ENCODE results near the gene NCKAP5.

The NCKAP5 gene

DNA sequence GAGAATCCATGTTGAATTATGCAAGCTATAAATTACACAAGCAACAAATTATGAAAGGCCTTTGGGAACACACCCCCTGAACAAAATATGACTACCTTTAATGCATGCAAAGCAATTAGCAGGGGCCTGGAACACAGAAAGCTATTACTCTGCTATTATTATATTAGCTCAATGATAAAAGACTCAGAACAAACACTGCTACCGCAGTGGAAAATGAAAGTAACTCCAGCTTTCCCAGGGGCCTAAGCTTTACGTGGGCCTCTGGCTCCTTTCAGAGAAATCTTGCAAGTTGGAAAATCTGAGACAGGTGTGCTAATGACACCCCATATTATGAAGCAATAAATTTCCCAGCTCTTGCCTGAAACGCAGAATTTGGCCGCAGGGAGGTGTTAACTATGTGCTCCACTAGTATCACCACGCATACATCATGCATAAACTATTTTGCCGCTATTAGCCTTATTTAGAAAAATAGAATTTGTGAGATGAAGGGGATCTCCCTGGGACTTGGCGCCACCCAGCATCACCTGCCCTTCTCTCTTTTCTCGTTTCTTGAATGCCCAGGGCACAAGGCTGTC lies 576.7 kb downstream of the NCKAP5 start:
- Mint-ChIP-seq H3K27ac (no peak overlapping the region), H3K27me3 (no peaks in the 10 kb centered on the region), H3K4me1 (no peaks in the 10 kb centered on the region), H3K4me3 (no peak overlapping the region), H3K9me3 (peaks cover 0 to 5% of the 10 kb centered on the region in 2 donors)
- no peak for DNase-seq
- ATAC-seq, result no peak

DNA sequence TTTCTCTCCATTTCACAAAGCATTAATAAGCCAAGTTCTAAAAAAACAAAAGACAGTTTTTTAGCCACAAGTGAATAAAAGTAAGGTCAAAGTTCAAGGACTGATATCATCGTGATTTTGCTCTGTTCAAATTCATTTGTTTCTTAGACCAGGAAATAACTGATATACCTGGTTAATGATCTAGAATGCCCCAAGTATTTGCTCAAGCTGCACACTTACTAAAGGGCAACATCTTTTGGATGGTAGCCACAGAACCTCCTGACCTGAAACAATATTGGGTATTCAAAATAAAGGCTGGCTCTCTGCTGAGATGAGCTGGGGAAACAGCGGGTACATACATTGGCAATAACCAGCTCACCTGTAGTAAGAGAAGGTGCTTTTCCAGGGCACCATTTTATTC lies 583.5 kb downstream of the NCKAP5 start:
- Mint-ChIP-seq H3K27ac (no peak overlapping the region), H3K27me3 (no peaks in the 10 kb centered on the region), H3K4me3 (no peak overlapping the region), H3K9me3 (peaks cover under 1 to 1% of the 10 kb centered on the region in 2 donors), H3K4me1 (no peaks in the 10 kb centered on the region)
- ATAC-seq (no peak), DNase-seq (no peak)

DNA sequence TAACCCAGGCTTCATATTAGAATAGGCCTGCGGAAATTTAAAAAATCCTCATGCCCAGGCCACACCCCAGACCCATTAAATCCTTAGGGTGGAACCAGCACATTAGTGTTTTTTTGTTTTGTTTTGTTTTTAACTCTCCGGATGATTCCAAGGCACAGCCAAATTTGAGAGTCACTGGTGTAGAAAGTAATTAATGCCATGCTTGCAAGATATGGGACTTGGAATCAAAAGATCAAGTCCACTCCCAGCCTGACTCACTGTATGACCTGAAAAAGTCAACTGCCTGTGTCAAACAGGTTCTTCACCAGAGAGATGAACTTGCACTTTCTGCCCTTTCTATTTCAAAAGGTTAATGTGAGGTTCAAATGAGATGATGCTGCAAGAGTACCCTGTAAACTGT lies 588.0 kb downstream of the NCKAP5 start:
- no peak overlapping the region for H3K27ac Mint-ChIP-seq
- H3K9me3 Mint-ChIP-seq, result peaks cover 5 to 10% of the 10 kb centered on the region in 2 donors
- H3K4me1 Mint-ChIP-seq, result no peaks in the 10 kb centered on the region
- ATAC-seq (no peak), DNase-seq (no peak)
- H3K27me3 Mint-ChIP-seq, result no peaks in the 10 kb centered on the region
- H3K4me3 Mint-ChIP-seq, result no peak overlapping the region

DNA sequence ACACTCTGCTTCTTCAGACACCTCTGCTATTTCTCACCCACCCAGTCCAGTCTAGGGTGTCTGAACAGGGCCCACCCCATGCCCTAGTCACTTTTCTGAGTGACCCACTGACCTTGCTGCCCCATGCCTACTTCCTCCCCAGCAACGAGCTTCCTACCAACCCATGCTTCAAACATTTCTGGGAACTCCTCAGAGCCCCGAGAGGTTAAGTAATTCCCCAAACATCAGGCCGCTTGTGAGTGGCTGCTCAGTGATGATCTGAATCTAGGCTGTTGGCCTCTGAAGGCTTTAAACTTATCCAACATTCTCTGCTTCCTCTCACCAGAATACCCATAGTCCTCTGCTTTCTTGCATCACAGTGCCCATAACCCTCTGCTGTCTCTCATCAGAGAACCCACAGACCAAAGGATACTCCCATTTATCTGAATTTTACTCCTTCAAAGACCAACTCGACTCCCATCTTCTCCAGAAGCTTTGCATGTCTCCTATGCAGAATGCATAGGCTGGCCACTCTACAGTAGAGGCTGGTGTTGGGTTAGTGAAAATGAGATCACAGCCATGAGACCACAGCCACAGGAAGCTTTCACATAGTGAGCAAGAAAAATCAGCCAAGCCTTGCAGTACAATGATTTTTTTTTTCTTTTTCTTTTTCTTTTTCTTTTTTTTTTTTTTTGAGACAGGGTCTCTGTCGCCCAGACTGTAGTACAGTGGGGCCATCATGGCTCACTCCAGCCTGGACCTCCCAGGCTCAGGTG lies 588.7 kb downstream of the NCKAP5 start:
- ATAC-seq, result no peak
- no peak for DNase-seq
- Mint-ChIP-seq H3K4me3 (no peak overlapping the region), H3K4me1 (no peaks in the 10 kb centered on the region), H3K27ac (peak overlapping the region in 1 of 2 donors; percentile 43), H3K27me3 (no peaks in the 10 kb centered on the region), H3K9me3 (peaks cover 9 to 10% of the 10 kb centered on the region in 2 donors)

DNA sequence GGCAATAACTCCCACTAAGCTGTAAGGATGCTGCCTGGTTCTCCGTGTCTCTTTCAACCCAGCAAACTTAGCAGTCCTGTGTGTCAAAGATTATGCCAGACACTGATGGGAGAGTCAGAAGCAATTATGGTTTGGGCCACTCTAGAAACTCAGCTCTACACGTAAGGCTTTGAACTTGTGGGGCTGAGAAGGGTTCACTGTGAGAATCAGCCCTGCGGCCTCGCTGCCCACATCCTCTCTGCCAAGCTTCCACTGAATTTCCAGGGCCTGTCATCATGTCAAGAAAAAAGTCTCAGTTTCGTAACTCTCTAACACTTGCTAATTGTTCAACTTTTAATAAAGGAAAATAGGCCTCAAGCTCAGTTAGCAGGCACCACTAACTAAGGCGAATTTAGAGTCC lies 589.4 kb downstream of the NCKAP5 start:
- ATAC-seq, result no peak
- Mint-ChIP-seq H3K4me1 (no peaks in the 10 kb centered on the region), H3K9me3 (peaks cover 9 to 10% of the 10 kb centered on the region in 2 donors)

DNA sequence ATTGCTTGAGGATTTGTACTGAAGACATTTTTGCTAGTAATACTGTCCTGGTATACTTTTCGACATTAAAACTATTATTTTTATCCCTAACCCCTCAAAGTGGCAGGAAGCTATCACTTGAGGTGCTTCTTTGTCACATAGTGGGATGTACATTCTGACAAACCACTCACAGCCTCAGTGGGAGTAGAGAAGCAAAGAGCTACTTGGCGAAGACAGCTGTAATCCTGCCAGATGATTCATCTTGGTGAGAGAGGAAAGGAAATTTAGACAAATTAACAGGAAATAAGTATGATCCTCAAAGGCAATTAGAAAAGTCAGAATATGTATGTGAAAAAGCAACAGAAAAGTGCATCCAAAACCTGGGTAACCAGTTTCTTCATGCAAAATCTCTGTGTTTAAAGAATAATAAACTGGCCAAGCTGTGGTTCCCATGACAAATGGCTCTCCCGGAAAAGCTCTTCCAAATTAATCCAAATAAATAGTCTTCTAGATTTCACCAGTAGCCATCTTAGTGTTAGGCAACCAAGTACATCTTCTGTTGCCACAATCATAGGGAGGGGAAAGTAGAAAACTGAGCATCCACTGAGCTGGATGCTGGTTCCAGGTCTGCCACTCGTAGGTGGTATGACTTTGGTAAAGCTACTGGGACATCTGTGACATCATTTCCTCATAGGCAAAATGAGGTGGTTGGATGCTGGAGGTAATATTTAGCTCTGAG lies 590.3 kb downstream of the NCKAP5 start:
- DNase-seq (no peak), ATAC-seq (no peak)
- peaks cover 9 to 10% of the 10 kb centered on the region in 2 donors for H3K9me3 Mint-ChIP-seq
- H3K4me3 Mint-ChIP-seq, result no peak overlapping the region
- no peaks in the 10 kb centered on the region for H3K4me1 Mint-ChIP-seq
- no peak overlapping the region for H3K27ac Mint-ChIP-seq
- no peaks in the 10 kb centered on the region for H3K27me3 Mint-ChIP-seq

More for the DNA sequence above, 589.4 kb downstream of the NCKAP5 start:
- Mint-ChIP-seq H3K27me3 (no peaks in the 10 kb centered on the region), H3K27ac (no peak overlapping the region), H3K4me3 (no peak overlapping the region)
- no peak for DNase-seq

DNA sequence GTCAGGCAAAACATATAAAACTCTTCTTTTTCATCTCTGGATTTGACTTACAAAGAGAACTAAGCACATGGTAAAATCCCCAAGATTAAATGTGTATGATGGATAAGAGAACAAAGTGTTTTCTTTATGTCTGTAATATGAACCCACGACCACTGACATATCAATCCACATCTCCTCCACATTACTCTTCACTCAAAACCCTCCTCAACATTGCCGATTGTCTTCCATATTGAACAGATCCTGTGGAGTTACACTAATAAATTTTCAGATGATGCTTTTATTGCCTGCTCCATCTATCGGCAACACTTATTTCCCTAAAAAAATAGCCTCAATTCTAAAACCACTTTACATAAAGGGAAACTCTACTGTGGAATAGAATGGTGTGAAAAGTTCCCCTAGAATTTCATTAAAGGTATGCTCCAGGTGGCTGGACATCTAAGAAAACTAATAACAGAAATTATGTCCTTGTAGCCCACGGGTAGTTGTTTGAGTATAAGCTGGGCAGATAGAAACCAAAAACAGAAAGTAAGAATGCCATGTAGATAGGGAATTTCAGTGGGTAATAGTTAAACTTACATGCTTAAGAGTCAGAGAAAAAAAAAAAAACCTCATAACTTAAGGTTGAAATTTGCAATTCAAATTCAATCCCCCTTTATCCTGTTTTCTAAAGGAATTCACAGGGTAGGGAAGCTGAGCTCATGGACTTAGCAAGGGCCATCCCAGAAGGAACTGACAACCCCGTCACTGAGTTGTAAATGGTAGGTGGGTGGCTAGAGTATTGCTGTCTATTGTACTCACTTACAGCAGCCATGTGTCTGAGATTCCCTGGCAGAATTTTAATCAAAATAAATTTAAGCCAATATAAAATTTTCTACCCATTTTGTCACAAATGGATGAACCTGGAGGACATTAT lies 592.8 kb downstream of the NCKAP5 start:
- H3K9me3 Mint-ChIP-seq, result peaks cover 13 to 18% of the 10 kb centered on the region in 2 donors
- no peaks in the 10 kb centered on the region for H3K4me1 Mint-ChIP-seq
- H3K27ac Mint-ChIP-seq, result no peak overlapping the region
- ATAC-seq (no peak), DNase-seq (no peak)
- no peaks in the 10 kb centered on the region for H3K27me3 Mint-ChIP-seq
- H3K4me3 Mint-ChIP-seq, result no peak overlapping the region

DNA sequence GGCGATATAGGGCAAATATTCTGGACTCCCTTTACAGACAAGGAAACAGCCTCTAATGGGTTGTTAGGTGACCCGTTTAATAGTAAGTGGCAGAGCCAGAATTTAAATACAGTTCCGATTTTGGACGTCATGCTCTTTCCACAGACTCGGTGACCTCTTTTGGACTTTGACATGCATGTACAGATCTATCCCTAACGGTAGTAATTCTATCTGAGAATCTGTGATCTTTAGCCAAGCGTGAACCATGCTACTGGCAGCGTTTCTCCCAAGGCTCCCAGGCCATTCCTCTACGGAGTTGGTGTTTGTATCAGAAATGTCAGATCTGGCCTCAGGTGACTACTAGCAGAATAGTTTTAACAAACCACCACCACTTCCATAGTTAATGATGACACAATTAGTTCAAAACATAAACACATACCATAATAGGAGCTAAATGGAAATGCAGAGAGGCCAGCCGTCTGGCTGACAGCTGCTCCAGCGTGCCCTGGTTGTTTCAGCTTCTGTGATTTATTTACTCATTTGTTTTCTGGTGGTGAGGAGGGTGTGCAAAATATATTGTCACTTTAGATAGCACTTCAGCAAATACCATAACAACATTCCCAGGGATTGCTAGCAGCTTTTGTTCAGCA lies 593.7 kb downstream of the NCKAP5 start:
- no peak for DNase-seq
- ATAC-seq, result no peak
- Mint-ChIP-seq H3K4me1 (no peaks in the 10 kb centered on the region), H3K27me3 (no peaks in the 10 kb centered on the region), H3K4me3 (no peak overlapping the region), H3K27ac (no peak overlapping the region), H3K9me3 (peaks cover 12 to 15% of the 10 kb centered on the region in 2 donors)

DNA sequence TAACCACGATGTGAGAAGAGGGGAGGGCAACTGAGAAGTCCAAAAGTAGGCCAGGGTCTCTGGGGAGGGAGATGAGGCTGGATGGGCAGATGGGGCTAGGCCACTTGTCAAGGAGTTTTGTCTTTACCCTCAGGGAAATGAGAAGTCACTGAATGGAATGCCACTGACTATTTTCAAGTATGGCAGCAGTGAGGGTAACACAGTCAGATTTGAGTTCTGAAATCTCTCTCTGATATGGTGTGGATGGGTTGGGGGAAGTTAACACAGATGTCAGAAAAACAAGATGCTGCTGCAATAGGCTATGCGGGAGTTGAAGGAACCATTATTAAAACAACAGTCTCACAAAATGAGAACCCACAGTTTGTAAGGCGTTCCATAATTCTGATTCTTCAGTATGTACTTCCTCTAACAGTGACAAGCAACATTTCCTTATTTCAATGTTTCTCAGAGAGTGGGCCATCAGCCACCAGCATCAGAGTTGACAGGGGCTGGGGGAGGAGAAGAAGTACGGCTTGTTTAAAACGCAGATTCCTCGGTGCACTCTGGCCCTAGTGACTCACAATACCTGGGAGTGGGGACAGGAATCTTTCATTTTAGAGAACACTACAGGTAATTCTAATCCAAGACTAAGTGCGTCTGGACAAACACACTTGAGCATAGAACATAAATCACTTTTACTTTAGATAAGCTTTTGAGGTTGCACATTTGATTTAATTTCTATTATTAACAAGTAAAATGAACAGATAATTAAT lies 596.8 kb downstream of the NCKAP5 start:
- Mint-ChIP-seq H3K27ac (no peak overlapping the region), H3K4me1 (no peaks in the 10 kb centered on the region), H3K9me3 (peaks cover 10 to 16% of the 10 kb centered on the region in 2 donors), H3K27me3 (no peaks in the 10 kb centered on the region), H3K4me3 (no peak overlapping the region)
- no peak for DNase-seq
- no peak for ATAC-seq

DNA sequence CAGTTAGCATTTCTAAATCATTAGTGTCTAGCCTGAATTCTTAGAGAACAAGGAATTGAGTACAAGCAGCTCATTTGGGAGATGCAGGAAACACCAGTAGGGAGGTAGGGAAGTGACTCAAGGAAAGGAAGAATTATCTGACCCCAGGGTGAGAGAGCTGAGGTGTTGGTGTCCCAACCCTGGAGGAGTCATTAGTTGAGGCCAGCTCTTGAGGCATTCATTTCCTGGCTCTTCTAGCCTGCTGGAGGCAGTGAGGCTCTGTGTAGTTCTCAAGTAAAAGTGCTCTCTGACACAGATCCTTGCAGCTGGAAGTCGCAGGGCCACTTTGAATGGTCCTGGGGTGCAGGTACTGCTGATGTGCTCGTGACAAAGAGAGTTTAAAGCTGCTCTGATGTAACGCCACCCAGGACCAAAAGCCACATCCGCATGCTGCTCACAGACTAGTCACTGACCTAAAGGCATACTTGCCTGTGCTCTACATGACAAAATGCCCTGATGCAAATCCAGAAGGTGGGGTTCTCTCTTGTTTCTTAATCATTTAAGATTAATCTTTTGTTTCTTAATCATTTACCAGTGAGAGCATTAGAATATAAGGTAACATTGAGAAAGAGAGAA lies 598.8 kb downstream of the NCKAP5 start:
- Mint-ChIP-seq H3K27me3 (no peaks in the 10 kb centered on the region), H3K4me1 (no peaks in the 10 kb centered on the region), H3K4me3 (no peak overlapping the region), H3K9me3 (peaks cover 5 to 16% of the 10 kb centered on the region in 2 donors), H3K27ac (peak overlapping the region in 1 of 2 donors; percentile 35)
- DNase-seq (no peak), ATAC-seq (no peak)

DNA sequence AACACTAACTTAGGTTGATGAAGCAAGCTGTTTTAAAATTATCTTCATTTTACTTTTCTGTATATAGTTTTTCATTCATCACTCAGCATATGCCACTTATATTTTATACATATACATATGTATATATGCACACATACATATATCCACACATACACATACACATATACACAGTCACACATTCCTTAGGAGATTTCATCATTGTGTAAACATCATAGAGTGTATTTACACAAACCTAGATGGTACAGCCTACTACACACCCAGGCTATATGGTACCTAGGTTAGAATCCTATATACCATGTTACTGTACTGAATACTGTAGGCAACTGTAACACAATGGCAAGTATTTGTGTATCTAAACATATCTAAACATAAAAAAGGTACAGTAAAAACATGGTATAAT lies 602.8 kb downstream of the NCKAP5 start:
- Mint-ChIP-seq H3K4me3 (no peak overlapping the region), H3K9me3 (peaks cover 0 to 8% of the 10 kb centered on the region in 2 donors), H3K4me1 (no peaks in the 10 kb centered on the region), H3K27ac (no peak overlapping the region), H3K27me3 (no peaks in the 10 kb centered on the region)
- ATAC-seq (no peak), DNase-seq (no peak)

DNA sequence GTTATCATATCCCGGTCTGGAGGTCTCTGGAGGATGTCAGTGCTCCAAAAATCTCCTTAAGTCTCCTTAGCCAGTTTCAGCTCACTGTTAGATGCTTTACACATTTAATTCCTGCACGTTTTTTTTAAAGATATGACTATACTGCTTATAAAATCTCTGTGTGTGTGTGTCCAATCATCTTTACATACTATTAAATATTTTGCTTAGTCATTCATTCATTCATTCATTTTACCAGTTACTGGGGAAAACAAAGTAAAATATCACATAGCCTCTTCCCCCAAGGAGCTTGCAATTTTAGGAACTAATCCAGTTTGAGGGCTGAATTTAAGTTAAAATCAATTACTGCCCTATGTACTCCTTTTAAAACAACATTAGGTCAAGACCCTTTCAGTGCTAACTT lies 605.1 kb downstream of the NCKAP5 start:
- DNase-seq, result no peak
- H3K9me3 Mint-ChIP-seq, result peaks cover 0 to 8% of the 10 kb centered on the region in 2 donors
- no peak overlapping the region for H3K4me3 Mint-ChIP-seq
- no peak overlapping the region for H3K27ac Mint-ChIP-seq
- H3K27me3 Mint-ChIP-seq, result no peaks in the 10 kb centered on the region
- H3K4me1 Mint-ChIP-seq, result no peaks in the 10 kb centered on the region
- no peak for ATAC-seq

DNA sequence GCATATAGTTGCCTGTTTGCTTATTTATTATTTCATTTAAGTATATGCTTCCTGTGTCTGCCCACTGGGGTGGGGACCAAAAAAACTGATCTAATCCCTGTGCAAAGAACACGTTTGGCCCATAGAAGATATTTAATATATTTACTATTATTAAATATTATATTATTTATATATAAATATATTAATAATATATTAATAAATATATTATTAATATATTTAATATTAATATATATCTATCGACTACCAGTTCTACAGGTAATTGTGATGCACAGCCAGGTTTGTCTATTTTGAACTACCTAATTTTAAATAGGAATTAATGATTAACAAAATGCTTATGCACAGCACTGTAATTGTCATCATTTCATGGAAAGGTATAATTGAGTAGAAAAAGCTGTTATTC lies 609.4 kb downstream of the NCKAP5 start:
- Mint-ChIP-seq H3K27me3 (no peaks in the 10 kb centered on the region), H3K4me1 (no peaks in the 10 kb centered on the region), H3K9me3 (peaks cover 0 to 10% of the 10 kb centered on the region in 2 donors), H3K27ac (no peak overlapping the region), H3K4me3 (no peak overlapping the region)
- no peak for ATAC-seq
- no peak for DNase-seq
